GM21737 (cell line): ENCODE measurements around the gene KCNMA1.

Source experiments
- ATAC-seq: cut with Tn5 transposase; IDR thresholded peaks from one replicate; pipeline ENCODE4 v1.9.1; 2021; ENCODE audit warnings: mild to moderate bottlenecking, moderate library complexity; ENCODE audit not compliant: unreplicated experiment

The KCNMA1 gene

DNA sequence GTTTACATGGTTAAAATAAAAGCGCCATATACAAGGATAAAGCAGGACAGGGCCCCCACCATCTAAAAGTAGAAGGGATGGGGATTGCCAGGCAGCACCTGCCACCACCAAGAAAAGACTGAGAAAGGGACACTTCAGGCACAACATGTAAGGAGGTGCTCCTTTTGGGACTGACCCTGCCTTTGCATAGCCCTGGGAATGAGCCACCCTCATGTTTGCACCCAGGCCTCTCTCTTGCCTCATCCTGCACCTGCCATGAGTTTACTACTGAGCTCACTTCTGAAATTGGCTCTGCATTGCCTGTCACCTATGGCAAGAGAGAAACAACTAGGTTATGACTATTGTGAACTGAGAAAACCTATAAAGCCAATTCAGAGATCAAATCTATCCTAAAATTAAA is 489.7 kb downstream of the KCNMA1 start:
- ATAC-seq: no peak

- no peak for ATAC-seq
These were observed 490.8 kb downstream of the KCNMA1 start for GRCh38 chr10:77146712-77147336.

GRCh38 chr10:77144656-77145055 is 493.0 kb downstream of the KCNMA1 start:
- ATAC-seq: no peak

GRCh38 chr10:77139252-77140160 is 498.1 kb downstream of the KCNMA1 start:
- no peak for ATAC-seq

DNA sequence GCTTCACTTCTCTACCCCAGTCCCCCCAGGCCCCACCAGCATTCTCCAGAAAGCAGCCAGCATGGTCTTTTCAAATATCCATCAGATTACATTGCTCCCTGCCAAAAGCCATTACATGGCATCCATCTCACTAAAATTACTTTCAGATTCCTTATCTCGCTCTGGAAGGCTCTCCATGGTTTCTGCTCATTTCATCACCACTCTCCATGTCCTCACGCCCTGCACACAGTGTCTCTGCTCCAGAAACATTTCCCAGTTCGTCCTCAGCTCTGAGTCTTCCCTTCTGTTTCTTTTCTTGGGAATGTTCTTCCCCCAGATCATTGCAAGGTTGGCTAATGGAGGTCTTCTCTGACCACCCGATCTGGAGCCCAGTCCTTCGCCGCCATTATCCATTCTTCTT is 499.1 kb downstream of the KCNMA1 start:
- ATAC-seq: no peak

GRCh38 chr10:77135555-77135954 is 502.1 kb downstream of the KCNMA1 start:
- no peak for ATAC-seq

- no peak for ATAC-seq
These were observed 506.4 kb downstream of the KCNMA1 start for GRCh38 chr10:77131214-77131613.

DNA sequence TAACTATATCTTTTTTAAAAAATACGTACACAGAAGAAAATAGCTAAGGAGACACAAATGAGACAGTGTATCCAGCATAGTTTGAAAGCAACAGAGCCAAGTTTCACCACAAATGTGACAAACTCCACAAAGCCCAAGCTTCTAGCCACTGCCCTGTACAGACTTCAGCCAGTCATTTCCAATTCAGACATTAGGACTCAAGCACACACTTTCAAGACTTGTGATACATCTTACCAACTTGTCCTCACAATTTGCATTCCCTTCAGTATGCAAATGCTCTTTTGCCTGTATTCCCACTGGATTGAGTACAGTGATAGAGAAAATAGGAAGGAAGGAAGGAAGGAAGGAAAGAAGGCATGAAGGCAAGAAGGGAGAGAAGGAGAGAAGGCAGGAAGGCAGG is 510.4 kb downstream of the KCNMA1 start:
- ATAC-seq: no peak

DNA sequence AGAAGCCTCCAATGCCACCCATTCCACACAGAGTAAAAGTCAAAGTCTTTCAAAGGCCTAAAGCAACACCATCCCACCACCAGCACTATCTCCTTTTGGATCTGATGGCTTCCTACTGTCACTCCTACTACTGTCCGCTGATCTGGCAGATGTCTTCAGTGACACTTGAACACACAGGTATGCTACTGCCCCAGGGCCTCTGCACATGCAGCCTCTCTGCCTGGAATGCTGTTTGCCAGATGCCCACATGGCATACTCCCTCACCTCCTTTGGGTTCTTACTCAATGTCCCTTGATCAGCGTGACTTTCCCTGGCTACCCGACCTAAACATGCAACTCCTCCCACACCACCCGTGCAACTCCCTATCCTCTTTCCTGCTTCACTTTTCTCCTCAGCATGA is 512.4 kb downstream of the KCNMA1 start:
- no peak for ATAC-seq

- ATAC-seq: no peak
These were observed 514.3 kb downstream of the KCNMA1 start for GRCh38 chr10:77123330-77123729.

GRCh38 chr10:77121829-77122228 is 515.8 kb downstream of the KCNMA1 start:
- ATAC-seq: no peak

- no peak for ATAC-seq
These were observed 516.8 kb downstream of the KCNMA1 start for GRCh38 chr10:77120666-77121376.

- no peak for ATAC-seq
These were observed 517.6 kb downstream of the KCNMA1 start for GRCh38 chr10:77120012-77120411.

GRCh38 chr10:77118603-77119282 is 518.9 kb downstream of the KCNMA1 start:
- ATAC-seq: no peak

DNA sequence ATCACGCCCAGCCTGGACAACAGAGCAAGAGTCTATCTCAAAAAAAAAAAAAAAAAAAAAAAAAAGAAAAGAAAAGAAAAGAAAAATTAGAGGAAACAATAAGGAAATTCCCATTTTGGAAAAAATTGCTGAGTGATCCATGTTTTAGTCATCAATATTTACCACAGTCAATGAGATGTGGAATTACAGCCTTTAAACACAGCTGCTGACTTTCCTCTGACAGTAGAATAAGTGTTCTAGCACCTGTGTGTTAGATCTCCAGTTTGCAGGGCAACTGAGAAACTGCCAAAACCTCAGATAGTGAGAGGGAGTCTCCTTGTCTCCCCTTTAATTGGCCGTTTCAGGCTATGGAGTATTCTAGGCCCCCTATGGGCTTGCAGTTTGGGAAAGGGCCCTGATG is 520.1 kb downstream of the KCNMA1 start:
- no peak for ATAC-seq

DNA sequence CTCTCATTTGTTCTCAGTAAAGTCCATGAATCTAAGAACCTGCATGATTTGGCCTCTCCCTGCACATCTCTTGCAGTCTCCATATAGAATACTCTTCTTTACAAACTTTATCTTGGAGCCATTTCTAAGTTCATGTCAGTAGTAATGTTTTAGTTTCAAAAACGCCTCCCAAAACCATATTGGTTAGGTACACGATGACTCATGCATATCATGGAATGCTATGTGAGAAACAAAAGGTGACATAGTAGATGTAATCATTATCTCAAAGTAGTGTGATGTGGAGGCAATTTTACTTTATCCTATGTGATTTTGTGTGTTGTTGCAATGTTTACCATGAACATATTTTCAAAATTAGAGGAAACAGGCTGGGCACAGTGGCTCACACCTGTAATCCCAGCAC is 520.7 kb downstream of the KCNMA1 start:
- no peak for ATAC-seq

GRCh38 chr10:77114181-77114821 is 523.3 kb downstream of the KCNMA1 start:
- ATAC-seq: no peak

DNA sequence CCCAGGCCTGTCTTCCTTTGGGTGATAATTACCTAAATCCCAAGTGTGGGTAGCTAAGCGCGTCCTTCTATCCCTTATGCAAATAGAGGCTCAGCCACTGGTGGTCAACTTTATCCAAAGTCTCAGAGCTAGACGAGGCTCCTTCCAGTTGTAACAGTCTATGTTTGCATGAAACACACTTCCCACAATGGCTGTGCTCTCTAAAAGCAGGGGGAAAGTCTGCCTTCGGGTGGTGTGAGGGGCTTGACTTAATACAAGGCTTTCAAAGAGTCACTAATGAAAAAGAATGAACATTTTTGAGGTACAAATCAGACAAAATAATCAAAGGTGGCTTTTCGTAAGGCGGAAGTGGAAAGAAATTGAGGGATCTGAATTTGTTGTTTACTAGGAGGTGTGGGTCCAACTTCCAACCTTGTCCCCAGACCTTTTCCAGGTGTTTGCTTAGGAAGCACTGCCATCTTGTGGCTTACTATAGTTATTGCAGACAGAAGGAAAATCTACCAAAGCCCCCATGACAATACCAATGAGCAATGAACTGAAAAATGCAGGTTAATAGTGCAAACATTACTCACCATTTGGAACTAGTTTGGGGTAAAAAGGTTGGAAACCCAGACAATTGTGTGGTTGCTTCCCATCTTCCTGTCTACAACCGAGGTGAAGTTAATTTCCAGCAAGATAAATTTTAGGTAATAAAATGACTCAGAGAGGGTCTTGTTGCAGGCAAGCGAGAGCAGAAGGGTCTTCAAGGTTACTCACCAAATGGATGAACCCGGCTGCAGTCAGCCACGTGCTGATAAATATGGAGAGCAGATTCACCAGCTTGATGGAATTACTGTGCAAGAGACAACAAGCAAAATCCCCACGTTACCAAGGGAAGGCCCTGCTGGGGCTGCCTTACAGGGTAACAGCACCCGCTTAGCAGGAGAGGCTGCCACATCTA is 525.7 kb downstream of the KCNMA1 start:
- ATAC-seq: no peak

DNA sequence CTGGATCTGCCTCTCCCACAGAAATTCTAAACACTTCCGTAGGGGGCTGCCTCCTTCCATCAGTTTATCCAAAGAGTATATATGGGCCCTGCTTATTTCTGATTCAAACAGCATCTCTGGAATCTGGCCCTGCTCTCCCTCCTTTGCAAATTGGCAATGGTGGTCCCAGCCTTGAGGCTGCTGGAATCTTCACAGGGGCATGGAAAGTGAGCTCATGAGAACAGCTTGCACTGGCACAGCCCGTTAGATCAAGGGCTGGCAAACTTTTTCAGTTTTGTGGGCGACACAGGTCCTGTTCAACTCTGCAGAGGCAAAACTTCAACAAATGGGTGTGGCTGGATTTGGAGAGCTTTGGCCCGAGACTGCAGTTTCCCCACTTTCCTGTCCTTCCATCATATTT is 526.9 kb downstream of the KCNMA1 start:
- ATAC-seq: no peak
